Hepatocyte (in vitro differentiated cells): Measurements from ENCODE around the gene PTPRS. TPM values are rescaled to one million over a fixed set of nuclear protein-coding genes. Genes with fewer than 3 reads are reported as not detected.
"Not testable (repeated sequence)": the region's sequence is repeated elsewhere in the genome, so short reads cannot be mapped to it uniquely, and the experiment has no call there.

Source experiments
- DNase-seq: peaks from one replicate; pipeline ENCODE4 v3.0.0-alpha.2; 2016; ENCODE audit warnings: low spot score
- H2AFZ ChIP-seq: fragments of 200-600 bp; sonication (generic); 2 replicates; pipeline ENCODE4 v1.6.0; 2016; ENCODE audit warnings: antibody characterized with exemption, mild to moderate bottlenecking
- H3K27ac ChIP-seq: fragments of 200-600 bp; sonication (generic); 2 replicates; pipeline ENCODE4 v1.5.1; 2016; ENCODE audit warnings: mild to moderate bottlenecking
- H3K27me3 ChIP-seq: fragments of 200-600 bp; sonication (generic); 2 replicates; pipeline ENCODE4 v1.6.1; 2016
- H3K36me3 ChIP-seq: fragments of 200-600 bp; sonication (generic); replicated peaks from 2 replicates; pipeline ENCODE4 v1.5.1; 2016; ENCODE audit warnings: low read depth; ENCODE audit not compliant: insufficient read depth
- H3K4me1 ChIP-seq: fragments of 200-600 bp; sonication (generic); 2 replicates; pipeline ENCODE4 v1.5.1; 2016; ENCODE audit warnings: mild to moderate bottlenecking, moderate library complexity; ENCODE audit not compliant: insufficient read depth
- H3K4me2 ChIP-seq: fragments of 200-600 bp; sonication (generic); 2 replicates; pipeline ENCODE4 v1.6.0; 2016
- H3K4me3 ChIP-seq: fragments of 200-600 bp; sonication (generic); 2 replicates; pipeline ENCODE4 v1.5.1; 2016; ENCODE audit warnings: mild to moderate bottlenecking
- H3K79me2 ChIP-seq: fragments of 200-600 bp; sonication (generic); 2 replicates; pipeline ENCODE4 v1.6.0; 2017; ENCODE audit warnings: mild to moderate bottlenecking
- H3K9me2 ChIP-seq: fragments of 200-600 bp; sonication (generic); replicated peaks from 2 replicates; pipeline ENCODE4 v1.6.0; 2017; ENCODE audit warnings: mild to moderate bottlenecking; ENCODE audit not compliant: insufficient read depth
- H3K9me3 ChIP-seq: fragments of 200-600 bp; sonication (generic); 2 replicates; pipeline ENCODE4 v1.5.1; 2016; ENCODE audit warnings: low read depth, mild to moderate bottlenecking
- H4K20me1 ChIP-seq: fragments of 200-600 bp; sonication (generic); 2 replicates; pipeline ENCODE4 v1.6.0; 2016; ENCODE audit warnings: mild to moderate bottlenecking; ENCODE audit not compliant: insufficient read depth, poor library complexity, severe bottlenecking
- CTCF ChIP-seq: fragments of 200-600 bp; sonication (generic); IDR thresholded peaks from 2 replicates; pipeline ENCODE4 v1.5.1; 2016; ENCODE audit warnings: antibody characterized with exemption, mild to moderate bottlenecking; ENCODE audit not compliant: poor library complexity
- EZH2 ChIP-seq: fragments of 200-600 bp; sonication (generic); IDR thresholded peaks from 2 replicates; pipeline ENCODE4 v1.6.1; 2016; ENCODE audit warnings: antibody characterized with exemption, mild to moderate bottlenecking, borderline replicate concordance
- EZH2phosphoT487 ChIP-seq: fragments of 200-600 bp; sonication (generic); IDR thresholded peaks from one replicate; pipeline ENCODE4 v1.6.1; 2018; ENCODE audit warnings: antibody characterized with exemption, mild to moderate bottlenecking, low read depth, moderate library complexity; ENCODE audit not compliant: unreplicated experiment, severe bottlenecking
- WGBS: methylation state at CpG from one replicate; pipeline ENCODE4 v1.1.6; 2016; ENCODE audit warnings: low lambda C conversion rate; ENCODE audit errors: missing lambda C conversion rate; 5-methylcytosine and 5-hydroxymethylcytosine counted together
- polyA plus RNA-seq: library from polyadenylated mRNA; unstranded; fragments of >200 nt; fragmentation: Nextera tagmentation; extraction: Ambion mirVana; gene quantifications from 2 replicates; pipeline ENCODE4 v1.2.1, GENCODE V29; 2016
- total RNA-seq: library from RNA; depleted of rRNA; stranded (reverse); fragments of >200 nt; gene quantifications from 2 replicates; pipeline ENCODE4 v1.2.3, GENCODE V29; 2014

The PTPRS gene
- total and polyA plus RNA-seq, 2 experiments from 2014 or later, result 21.9 to 65.5 TPM

GRCh38 chr19:5332501-5332900 is 8.1 kb downstream of the PTPRS start:
- 92% methylated on average over 11 of the region's 11 CpGs for WGBS
- TF ChIP-seq CTCF (no peak), EZH2phosphoT487 (no peak), EZH2 (no peak)
- Histone ChIP-seq H3K79me2 (no peaks in the 10 kb centered on the region), H3K9me3 (no peaks in the 10 kb centered on the region), H3K4me3 (no peak overlapping the region), H3K27me3 (peaks cover 12% of the 10 kb centered on the region), H4K20me1 (peaks cover 3% of the 10 kb centered on the region), H3K9me2 (no peaks in the 10 kb centered on the region), H3K36me3 (no peaks in the 10 kb centered on the region), H3K4me2 (no peak overlapping the region), H3K27ac (no peak overlapping the region), H2AFZ (no peak overlapping the region), H3K4me1 (no peaks in the 10 kb centered on the region)
- no peak for DNase-seq

GRCh38 chr19:5331790-5332189 is 8.8 kb downstream of the PTPRS start:
- no peaks in the 10 kb centered on the region for H3K4me1 ChIP-seq
- H3K9me2 ChIP-seq, result no peaks in the 10 kb centered on the region
- H3K4me2 ChIP-seq, result no peak overlapping the region
- TF ChIP-seq EZH2phosphoT487 (no peak), CTCF (no peak), EZH2 (no peak)
- no peaks in the 10 kb centered on the region for H3K9me3 ChIP-seq
- H3K36me3 ChIP-seq, result no peaks in the 10 kb centered on the region
- DNase-seq, result no peak
- 96% methylated on average over 13 of the region's 13 CpGs for WGBS
- H2AFZ ChIP-seq, result no peak overlapping the region
- no peak overlapping the region for H3K4me3 ChIP-seq
- no peak overlapping the region for H3K27ac ChIP-seq
- H4K20me1 ChIP-seq, result peaks cover 3% of the 10 kb centered on the region
- H3K27me3 ChIP-seq, result peaks cover 5% of the 10 kb centered on the region
- H3K79me2 ChIP-seq, result no peaks in the 10 kb centered on the region

GRCh38 chr19:5330307-5330720 is 10.3 kb downstream of the PTPRS start:
- no peak overlapping the region for H3K27ac ChIP-seq
- H4K20me1 ChIP-seq, result peaks cover 3% of the 10 kb centered on the region
- no peaks in the 10 kb centered on the region for H3K4me1 ChIP-seq
- no peak overlapping the region for H3K4me2 ChIP-seq
- 96% methylated on average over 10 of the region's 10 CpGs for WGBS
- no peaks in the 10 kb centered on the region for H3K79me2 ChIP-seq
- no peaks in the 10 kb centered on the region for H3K9me2 ChIP-seq
- no peak overlapping the region for H2AFZ ChIP-seq
- H3K27me3 ChIP-seq, result no peaks in the 10 kb centered on the region
- no peak for DNase-seq
- no peak overlapping the region for H3K4me3 ChIP-seq
- no peaks in the 10 kb centered on the region for H3K36me3 ChIP-seq
- H3K9me3 ChIP-seq, result no peaks in the 10 kb centered on the region
- TF ChIP-seq EZH2 (no peak), EZH2phosphoT487 (no peak), CTCF (no peak)

- Histone ChIP-seq H4K20me1 (peaks cover 3% of the 10 kb centered on the region), H3K4me1 (no peaks in the 10 kb centered on the region), H3K9me3 (no peaks in the 10 kb centered on the region), H3K79me2 (no peaks in the 10 kb centered on the region), H3K27me3 (no peaks in the 10 kb centered on the region), H3K9me2 (no peaks in the 10 kb centered on the region), H3K4me2 (no peak overlapping the region), H3K4me3 (no peak overlapping the region), H2AFZ (no peak overlapping the region), H3K36me3 (no peaks in the 10 kb centered on the region), H3K27ac (no peak overlapping the region)
- TF ChIP-seq EZH2phosphoT487 (no peak), CTCF (no peak), EZH2 (no peak)
- no peak for DNase-seq
- 89% methylated on average over 10 of the region's 11 CpGs for WGBS
Measured at GRCh38 chr19:5329141-5329540, 11.5 kb downstream of the PTPRS start.

- H3K9me3 ChIP-seq, H3K4me3 ChIP-seq, H3K4me1 ChIP-seq, H3K36me3 ChIP-seq, H4K20me1 ChIP-seq, H3K79me2 ChIP-seq, DNase-seq, H2AFZ ChIP-seq, H3K27ac ChIP-seq, H3K27me3 ChIP-seq, H3K4me2 ChIP-seq, H3K9me2 ChIP-seq: not testable (repeated sequence)
- 95% methylated on average over 8 of the region's 8 CpGs for WGBS
Measured at GRCh38 chr19:5328407-5328806, 12.2 kb downstream of the PTPRS start.
